Mucosa of rectum (tissue), 2 donors: Measurements from ENCODE around the gene SHB.

Source experiments
- H3K27ac ChIP-seq, 2 donors: one replicate each; pipeline ENCODE4 v1.7.0; 2013; ENCODE audit warnings: inconsistent platforms in 2 of 2, low read depth in 2 of 2, low read length in 2 of 2
- H3K27me3 ChIP-seq, 2 donors: one replicate each; pipeline ENCODE4 v1.7.0; 2013; ENCODE audit warnings: low read length in 2 of 2; ENCODE audit not compliant: control insufficient read depth in 2 of 2, insufficient read depth in 2 of 2
- H3K36me3 ChIP-seq, 2 donors: one replicate each; pipeline ENCODE4 v1.7.0; 2013; ENCODE audit warnings: low read length in 2 of 2; ENCODE audit not compliant: control insufficient read depth in 2 of 2, insufficient read depth in 2 of 2
- H3K4me1 ChIP-seq, 2 donors: one replicate each; pipeline ENCODE4 v1.7.0; 2013; ENCODE audit warnings: low read length in 2 of 2, mild to moderate bottlenecking in 1 of 2; ENCODE audit not compliant: control insufficient read depth in 2 of 2, insufficient read depth in 2 of 2
- H3K4me3 ChIP-seq, 2 donors: one replicate each; pipeline ENCODE4 v1.7.0; 2013; ENCODE audit warnings: low read length in 2 of 2
- H3K9ac ChIP-seq, 2 donors: one replicate each; pipeline ENCODE4 v1.7.0; 2013; ENCODE audit warnings: low read length in 2 of 2, low read depth in 1 of 2, mild to moderate bottlenecking in 1 of 2
- H3K9me3 ChIP-seq, 2 donors: one replicate each; pipeline ENCODE4 v1.7.0; 2013; ENCODE audit warnings: low read length in 2 of 2; ENCODE audit not compliant: control insufficient read depth in 2 of 2
- donor health status: healthy.
- donor health status: Normal muscosa, but diverticular disease.

The SHB gene

DNA sequence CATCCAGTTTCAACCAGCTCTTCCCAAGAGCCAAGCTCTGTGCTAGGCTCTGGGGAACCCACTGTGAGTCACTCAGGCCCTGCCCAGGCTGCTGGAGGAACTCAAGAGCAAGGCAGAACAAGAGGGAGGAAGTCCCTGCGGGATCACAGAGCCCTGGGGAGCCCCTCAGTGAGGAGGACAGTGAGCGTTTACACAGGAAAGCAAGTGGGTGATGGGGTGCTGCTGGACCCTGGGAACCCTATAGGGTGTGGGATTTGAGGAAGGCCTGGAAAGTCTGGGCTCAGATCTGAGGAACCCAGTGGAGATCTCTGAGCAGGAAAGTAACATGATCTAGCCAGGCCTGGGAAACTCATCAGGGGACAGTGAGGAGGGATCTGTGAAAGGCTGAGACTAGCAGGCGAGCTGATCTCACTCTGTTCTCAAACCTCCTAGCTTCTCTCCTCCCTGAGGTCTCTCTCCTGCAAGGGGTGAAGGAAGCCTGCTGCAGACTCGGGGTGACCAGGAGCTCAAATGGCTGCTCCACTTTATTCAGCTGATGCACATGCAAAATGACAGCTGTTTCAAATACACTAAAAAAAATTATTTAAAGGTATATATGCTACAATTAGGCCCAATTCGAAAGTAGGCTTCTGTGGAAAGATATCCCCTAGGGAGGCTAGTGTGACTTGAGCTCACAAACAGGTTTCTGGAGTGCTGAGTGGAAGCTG is 70.0 kb downstream of the SHB start:
- peaks cover 0 to 8% of the 10 kb centered on the region in 2 donors for H3K4me1 ChIP-seq
- no peaks in the 10 kb centered on the region for H3K9me3 ChIP-seq
- H3K36me3 ChIP-seq = peaks cover 0 to 3% of the 10 kb centered on the region in 2 donors
- peak overlapping the region in 1 of 2 donors; percentile 0 for H3K27ac ChIP-seq
- H3K4me3 ChIP-seq = no peak overlapping the region
- H3K27me3 ChIP-seq = no peaks in the 10 kb centered on the region
- H3K9ac ChIP-seq = no peak overlapping the region

DNA sequence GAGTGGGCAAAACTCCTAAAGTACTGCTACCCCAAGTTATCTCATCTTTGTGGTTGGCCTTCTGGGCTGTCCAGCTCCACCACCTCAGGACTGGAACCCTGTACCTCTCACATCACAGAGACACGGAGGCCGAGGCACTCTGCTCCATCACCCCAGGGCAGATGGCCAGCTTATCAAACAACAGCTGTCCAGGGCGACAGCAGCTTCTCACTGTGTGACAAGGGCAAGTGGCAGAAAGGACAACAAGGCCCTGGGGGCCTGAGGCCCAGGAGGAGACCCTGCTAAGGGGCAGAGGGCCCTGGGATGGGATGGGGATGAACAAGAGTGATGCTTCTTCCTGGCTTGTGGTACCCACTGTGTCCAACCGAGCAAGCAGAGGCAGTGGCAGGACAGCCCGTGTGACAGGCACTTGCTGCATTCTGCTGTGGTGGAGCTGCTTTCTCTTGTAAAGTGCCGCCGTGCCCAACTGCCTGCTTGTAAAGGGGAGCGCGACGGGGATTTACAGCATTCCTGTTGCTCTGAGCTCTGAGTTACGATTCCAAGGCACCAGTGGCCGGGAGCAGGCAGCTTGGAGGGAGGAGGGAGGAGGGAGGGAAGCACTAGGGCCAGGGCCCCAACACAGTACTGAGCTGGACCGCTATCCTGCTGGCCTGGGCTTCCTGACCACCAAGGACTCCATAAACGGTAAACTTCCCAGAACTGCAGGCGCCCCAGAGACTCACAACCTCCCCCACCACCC is 71.2 kb downstream of the SHB start:
- Histone ChIP-seq H3K4me3 (no peak overlapping the region), H3K4me1 (peaks cover 0 to 8% of the 10 kb centered on the region in 2 donors), H3K36me3 (peaks cover 3 to 4% of the 10 kb centered on the region in 2 donors), H3K27me3 (no peaks in the 10 kb centered on the region), H3K27ac (no peak overlapping the region), H3K9me3 (no peaks in the 10 kb centered on the region), H3K9ac (peak overlapping the region in 1 of 2 donors; percentile 4)

DNA sequence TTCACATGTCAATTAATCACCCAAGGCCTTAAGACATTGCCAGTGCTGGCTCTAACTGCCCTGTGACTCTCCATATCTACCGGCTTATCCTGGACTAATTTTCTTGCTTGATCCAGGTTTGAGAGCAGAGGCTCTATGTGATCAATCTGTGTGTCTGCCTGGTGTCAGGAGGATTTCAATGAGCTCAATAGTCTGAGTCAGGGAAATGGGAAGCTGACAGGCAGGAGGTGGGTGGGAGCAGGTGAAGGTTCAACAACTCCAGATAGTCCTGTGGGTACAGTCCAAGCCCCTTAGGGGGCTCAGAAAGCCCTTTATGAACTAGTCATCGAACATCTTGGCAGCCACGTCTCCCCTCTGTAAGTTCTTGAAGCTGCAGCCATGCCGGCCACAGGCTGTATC is 72.2 kb downstream of the SHB start:
- Histone ChIP-seq H3K9ac (no peak overlapping the region), H3K27ac (no peak overlapping the region), H3K4me1 (peaks cover 0 to 8% of the 10 kb centered on the region in 2 donors), H3K27me3 (no peaks in the 10 kb centered on the region), H3K4me3 (no peak overlapping the region), H3K9me3 (no peaks in the 10 kb centered on the region), H3K36me3 (peaks cover 3 to 4% of the 10 kb centered on the region in 2 donors)

DNA sequence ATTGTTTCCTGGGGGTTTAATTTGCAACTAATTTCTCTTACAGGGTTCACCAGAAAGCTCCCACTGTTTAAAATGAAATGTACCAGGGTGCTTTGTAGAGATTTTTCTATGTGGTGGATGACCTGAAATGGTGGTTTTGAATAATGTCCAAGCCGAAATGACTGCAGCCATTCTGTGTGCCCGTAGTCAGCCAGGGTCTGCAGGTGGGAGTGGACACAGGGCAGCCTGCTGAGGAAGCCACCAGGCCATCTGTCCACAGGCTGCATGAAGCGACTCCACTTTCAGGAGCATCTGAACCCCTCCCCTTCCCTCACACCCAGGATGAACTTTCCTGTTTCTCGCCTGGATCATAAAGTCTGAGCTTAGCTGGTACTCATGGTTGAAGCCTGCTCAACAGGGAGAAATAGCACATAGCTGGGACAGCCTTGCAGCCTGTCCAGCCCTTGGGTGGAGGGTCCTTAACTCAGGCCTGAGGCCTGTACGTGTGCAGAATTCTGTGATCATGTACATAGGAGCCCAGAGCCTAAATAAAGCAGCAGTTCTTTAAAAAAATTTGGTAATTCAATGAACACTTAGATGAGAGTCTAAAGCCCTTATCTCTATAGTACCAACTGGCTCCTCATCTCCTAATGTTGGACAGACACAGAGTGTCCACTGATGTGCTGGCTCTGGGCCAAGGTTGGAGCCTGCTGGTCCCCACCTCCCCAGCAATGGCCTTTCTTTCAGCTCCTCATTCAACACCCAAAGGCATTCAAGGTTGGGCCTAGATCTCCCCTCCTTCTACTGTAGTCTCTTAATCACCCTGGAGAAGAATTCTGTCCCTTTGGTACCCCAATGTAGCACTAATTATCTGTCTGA is 72.8 kb downstream of the SHB start:
- H3K9me3 ChIP-seq = no peaks in the 10 kb centered on the region
- no peak overlapping the region for H3K4me3 ChIP-seq
- peaks cover 0 to 8% of the 10 kb centered on the region in 2 donors for H3K4me1 ChIP-seq
- H3K27me3 ChIP-seq = no peaks in the 10 kb centered on the region
- H3K36me3 ChIP-seq = peaks cover 3 to 4% of the 10 kb centered on the region in 2 donors
- H3K9ac ChIP-seq = no peak overlapping the region
- H3K27ac ChIP-seq = no peak overlapping the region

DNA sequence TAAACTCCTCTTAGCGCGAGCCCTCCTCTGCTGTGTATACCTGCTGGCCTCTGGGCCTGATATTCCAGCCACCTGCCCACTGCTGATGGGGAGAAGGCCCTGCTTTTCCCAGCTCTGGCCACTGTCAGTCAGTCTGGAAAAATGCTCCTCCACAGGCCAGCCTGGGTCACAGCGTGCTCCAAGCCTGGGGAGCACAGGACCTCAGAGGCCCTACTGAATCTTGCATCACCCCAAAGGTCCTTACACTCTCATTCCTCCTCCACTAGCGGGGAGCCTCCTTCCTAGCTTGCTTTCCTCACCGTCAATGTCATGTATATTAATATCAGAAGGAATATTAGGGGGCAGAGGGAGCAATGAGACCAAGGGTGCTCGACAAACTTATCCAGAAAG is 73.7 kb downstream of the SHB start:
- peaks cover 0 to 8% of the 10 kb centered on the region in 2 donors for H3K4me1 ChIP-seq
- H3K36me3 ChIP-seq = peaks cover 3 to 4% of the 10 kb centered on the region in 2 donors
- no peak overlapping the region for H3K9ac ChIP-seq
- H3K27me3 ChIP-seq = no peaks in the 10 kb centered on the region
- H3K27ac ChIP-seq = peak overlapping the region in 1 of 2 donors; percentile 23
- H3K4me3 ChIP-seq = no peak overlapping the region
- no peaks in the 10 kb centered on the region for H3K9me3 ChIP-seq

DNA sequence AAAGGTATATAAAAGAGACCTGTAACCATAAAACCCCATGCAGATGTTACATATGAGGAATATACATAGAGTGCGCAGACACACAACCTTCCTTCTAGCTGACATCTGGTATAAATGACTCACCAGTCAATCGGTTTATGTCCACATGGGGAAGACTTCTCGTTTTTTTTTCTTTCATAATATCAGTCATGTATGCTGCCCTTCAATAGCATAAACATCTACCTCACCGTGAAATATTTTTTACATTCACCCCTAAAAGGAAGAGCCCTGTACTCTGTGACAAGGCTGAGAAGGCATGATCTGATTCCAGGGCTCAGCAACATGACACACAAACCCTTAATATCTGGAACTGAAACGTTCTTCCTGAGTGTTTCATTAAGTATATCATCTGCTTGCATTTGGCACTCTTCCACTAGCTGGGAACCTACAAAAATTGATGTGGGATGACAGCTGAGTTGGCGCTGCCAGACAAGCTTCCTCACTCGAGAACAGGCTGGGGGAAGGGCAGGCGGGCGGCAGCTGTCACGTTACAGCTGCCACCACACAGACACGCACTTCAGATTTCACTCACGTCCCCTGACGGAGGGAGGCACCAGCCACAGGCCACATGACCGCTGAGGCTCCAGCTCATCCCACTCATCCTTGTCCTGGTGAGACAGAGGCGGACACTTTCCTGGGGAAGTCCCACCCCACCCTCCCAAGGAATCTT is 74.2 kb downstream of the SHB start:
- Histone ChIP-seq H3K9ac (no peak overlapping the region), H3K4me1 (peaks cover 0 to 8% of the 10 kb centered on the region in 2 donors), H3K4me3 (peak overlapping the region in 1 of 2 donors; percentile 4)

DNA sequence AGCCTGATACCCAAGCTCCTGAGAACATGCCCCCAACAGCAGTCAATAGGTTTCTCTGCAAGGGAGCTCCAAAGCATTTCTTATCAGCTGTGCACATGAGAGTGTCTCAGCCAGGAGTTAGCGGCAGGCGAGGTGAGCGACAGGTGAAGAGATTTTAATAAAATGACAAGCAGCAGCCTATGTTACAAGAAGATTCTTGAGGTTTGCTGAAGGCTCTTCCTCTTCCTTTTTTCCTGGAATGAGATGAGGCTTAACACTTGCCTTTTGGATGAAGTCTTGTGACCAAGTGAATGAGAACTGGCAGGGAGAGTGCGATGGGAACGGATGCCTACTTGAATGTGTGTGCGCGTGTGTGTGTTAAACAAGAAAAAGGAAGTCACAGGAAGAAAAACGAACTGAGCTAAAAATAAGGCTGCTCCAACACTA is 76.1 kb downstream of the SHB start:
- H3K4me1 ChIP-seq = peaks cover 0 to 8% of the 10 kb centered on the region in 2 donors
- H3K27me3 ChIP-seq = no peaks in the 10 kb centered on the region
- H3K36me3 ChIP-seq = peaks cover 0 to 4% of the 10 kb centered on the region in 2 donors
- no peak overlapping the region for H3K4me3 ChIP-seq
- H3K9ac ChIP-seq = no peak overlapping the region
- no peaks in the 10 kb centered on the region for H3K9me3 ChIP-seq
- no peak overlapping the region for H3K27ac ChIP-seq

More for the DNA sequence above, 74.2 kb downstream of the SHB start:
- H3K27me3 ChIP-seq = no peaks in the 10 kb centered on the region
- peaks cover 3 to 4% of the 10 kb centered on the region in 2 donors for H3K36me3 ChIP-seq
- H3K27ac ChIP-seq = peak overlapping the region; percentile 7 to 26
- no peaks in the 10 kb centered on the region for H3K9me3 ChIP-seq

DNA sequence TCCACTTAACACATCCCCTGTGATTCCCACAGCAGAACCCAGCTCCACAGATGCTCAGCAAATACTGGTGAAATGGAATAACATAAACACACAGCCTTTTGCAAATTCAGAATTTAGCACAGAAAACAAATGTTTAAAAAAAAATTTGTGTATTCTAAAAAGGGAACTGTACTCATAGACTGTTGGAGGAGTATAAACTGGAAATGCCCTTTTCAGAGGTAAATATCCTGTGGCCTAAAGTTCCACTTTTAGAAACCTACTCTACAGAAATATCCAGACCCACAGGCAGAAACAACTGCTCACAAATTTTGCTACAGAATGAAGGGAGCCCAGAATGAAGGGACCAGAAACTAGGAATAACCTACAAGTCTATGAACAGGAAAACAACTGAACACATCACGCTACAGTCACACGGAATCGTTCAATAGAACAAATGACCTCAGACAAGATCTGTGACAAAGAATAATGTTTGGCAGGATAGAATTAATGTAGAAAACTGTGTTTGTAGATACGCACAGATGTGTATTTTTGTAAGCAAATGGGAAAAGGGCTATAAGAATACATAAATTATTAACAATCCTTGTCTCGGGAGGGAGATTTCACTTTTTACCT is 78.5 kb downstream of the SHB start:
- Histone ChIP-seq H3K27ac (no peak overlapping the region), H3K9ac (no peak overlapping the region), H3K27me3 (no peaks in the 10 kb centered on the region), H3K4me3 (no peak overlapping the region), H3K9me3 (no peaks in the 10 kb centered on the region), H3K4me1 (peaks cover 2 to 4% of the 10 kb centered on the region in 2 donors), H3K36me3 (peaks cover 0 to 4% of the 10 kb centered on the region in 2 donors)

DNA sequence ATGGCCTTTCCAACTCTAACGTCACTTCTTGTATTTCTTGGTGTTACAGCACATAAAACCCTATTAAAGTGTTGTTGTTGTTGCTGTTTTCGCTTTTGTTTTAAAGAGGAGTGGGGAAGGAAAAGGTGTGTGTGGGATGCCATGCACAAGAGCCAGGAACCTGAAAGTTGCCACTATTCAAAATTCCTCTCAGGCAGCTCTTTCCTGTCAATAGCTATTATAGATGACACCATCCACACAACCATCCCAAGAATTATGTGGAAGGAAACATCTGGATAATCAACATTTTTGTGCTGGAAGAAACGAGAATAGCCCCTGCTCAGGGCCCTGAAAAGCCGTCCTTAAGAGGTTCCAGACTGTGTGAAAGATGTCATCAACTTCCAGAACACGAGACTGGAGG is 79.3 kb downstream of the SHB start:
- Histone ChIP-seq H3K27ac (no peak overlapping the region), H3K4me3 (no peak overlapping the region), H3K36me3 (peaks cover 0 to 4% of the 10 kb centered on the region in 2 donors), H3K9me3 (no peaks in the 10 kb centered on the region), H3K9ac (no peak overlapping the region), H3K4me1 (peaks cover 8 to 12% of the 10 kb centered on the region in 2 donors), H3K27me3 (no peaks in the 10 kb centered on the region)
